GM21423 (cell line): ENCODE results near the gene CHRM5.

ENCODE experiments used
- ATAC-seq: cut with Tn5 transposase; IDR thresholded peaks from one replicate; pipeline ENCODE4 v1.9.1; 2021; ENCODE audit warnings: mild to moderate bottlenecking, moderate library complexity; ENCODE audit not compliant: unreplicated experiment

The CHRM5 gene, protein sequence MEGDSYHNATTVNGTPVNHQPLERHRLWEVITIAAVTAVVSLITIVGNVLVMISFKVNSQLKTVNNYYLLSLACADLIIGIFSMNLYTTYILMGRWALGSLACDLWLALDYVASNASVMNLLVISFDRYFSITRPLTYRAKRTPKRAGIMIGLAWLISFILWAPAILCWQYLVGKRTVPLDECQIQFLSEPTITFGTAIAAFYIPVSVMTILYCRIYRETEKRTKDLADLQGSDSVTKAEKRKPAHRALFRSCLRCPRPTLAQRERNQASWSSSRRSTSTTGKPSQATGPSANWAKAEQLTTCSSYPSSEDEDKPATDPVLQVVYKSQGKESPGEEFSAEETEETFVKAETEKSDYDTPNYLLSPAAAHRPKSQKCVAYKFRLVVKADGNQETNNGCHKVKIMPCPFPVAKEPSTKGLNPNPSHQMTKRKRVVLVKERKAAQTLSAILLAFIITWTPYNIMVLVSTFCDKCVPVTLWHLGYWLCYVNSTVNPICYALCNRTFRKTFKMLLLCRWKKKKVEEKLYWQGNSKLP

GRCh38 chr15:33968224-33968623 lies at the start of gene CHRM5:
TSS of gene CHRM5 (plus strand) at chr15:33968497. CDS start at chr15:34062718, 94,221 bp downstream.
- ATAC-seq: no peak

DNA sequence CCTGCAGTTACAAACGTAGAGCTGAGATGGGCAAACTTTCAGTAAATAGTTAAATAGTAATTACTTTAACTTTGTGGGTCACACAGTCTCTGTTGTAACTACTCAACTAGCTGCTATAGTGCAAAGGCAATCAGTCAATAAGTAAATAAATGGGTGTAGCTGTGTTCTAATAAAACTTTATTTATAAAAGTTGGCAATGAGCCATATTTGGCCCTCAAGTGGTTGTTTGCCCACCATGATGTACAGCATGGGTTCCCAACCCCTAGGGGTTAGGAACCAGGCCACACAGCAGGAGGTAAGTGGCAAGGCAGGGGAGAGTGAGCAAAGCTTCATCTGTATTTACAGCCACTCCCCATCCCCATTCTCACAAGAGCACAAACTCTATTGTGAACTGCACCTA lies 44.9 kb upstream of the CHRM5 start:
- no peak for ATAC-seq

DNA sequence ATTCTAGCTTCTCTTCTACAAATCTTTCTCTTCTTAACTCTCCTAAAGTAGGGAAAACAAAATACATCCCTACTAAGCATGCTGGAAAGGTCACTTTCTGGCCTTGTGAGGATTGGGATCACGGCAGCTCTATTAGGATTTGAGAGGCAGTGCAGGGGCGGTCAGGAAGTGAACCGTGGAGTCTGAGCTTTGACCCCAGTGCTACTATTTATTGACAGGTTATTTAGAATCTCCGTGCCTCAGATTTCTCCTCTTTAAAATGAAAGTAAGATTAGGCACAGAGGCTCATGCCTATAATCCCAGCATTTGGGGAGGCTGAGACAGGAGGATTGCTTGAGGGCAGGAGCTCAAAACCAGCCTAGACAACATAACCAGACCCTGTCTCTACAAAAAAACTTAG lies 42.0 kb upstream of the CHRM5 start:
- no peak for ATAC-seq

DNA sequence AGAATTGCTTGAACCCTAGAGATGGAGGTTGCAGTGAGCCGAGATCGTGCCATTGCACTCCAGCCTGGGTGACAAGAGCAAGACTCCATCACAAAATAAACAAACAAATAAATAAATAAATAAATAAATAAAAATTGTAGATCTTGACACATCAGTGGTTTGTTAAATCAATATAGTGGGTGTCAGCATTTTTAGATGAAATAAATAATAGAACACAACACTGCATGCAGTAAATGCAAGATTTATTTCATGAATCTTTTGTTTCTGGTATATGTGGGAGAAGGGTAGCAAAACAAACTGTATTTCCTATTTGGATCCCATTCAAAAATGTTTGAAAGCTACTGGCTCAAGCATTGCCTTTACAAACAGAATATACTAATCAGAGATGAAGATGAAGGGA lies 35.6 kb upstream of the CHRM5 start:
- ATAC-seq: no peak

DNA sequence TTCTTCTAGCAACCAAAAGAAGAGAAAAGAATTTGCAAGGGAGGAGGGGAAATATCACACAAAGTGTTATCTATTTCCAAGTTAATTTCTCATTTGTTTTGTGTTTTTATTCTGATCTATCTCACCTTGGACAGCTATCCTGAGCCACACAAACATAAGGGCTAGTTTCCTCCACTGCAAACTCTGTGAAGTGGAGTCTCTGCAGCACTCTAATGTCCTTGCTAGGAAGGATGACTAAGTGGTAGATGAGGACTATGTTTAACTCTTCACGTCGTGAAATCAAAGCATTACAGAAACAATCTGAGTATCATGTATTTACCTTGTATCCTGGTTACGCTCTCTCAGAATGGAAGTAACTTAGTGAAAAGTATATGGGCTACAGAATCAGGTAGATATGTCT lies 33.9 kb upstream of the CHRM5 start:
- no peak for ATAC-seq

- ATAC-seq: no peak
Observed at GRCh38 chr15:33934921-33935320, 33.4 kb upstream of the CHRM5 start.

DNA sequence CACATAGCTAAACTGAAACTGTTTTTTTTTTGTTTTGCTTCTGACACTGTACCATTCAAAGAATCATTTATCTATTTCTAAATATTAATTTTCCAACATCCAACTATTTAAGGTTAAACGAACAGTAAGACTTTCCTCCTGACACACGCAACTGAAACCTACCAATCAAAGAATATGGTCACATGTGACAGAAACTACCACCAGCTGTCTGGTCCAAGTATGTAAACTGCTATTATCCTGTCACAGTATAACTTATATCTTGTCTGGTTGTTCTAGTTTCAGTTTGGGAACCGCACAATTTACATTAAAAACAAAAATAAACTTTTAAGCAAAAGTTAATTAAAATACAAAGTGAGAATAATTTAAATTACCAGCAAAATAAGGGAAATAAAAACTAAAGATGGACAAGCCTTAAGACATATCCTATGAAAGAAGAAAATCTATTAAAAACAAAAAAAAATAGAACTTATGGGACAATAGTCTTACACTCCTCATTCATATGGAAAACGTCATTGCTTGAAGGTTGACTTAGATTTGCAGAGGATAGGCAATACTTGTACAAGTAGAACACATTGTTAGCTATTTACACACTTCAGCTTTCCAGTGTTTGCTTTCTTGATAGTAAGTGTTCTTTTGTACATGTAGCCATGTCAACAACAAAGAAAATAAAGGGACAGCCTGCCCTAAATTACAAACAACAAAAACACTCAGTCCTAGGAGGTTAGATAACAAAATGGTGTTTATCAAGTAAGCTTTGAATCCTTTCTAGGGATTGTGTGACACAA lies 26.8 kb upstream of the CHRM5 start:
- ATAC-seq: no peak

DNA sequence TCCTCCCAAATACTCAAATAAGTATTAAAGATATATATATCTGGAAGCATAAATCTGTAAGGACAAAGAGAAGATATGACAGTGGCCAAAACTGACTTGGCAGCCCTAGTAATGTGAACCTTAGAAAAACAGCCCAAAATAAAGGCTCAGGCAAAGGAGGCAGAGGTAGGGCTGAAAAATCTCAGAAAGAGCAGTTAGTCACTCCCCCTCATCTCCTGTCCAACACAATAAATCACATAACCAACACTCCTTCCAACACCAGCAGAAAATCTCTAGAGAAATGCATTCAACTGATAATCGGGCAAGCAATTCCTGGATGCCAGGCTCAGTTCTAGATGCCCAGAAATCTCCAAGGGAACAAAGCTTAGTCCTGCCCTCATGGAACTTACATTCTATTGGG lies 22.1 kb upstream of the CHRM5 start:
- ATAC-seq: no peak

GRCh38 chr15:33955945-33956344 lies 12.4 kb upstream of the CHRM5 start:
- no peak for ATAC-seq

GRCh38 chr15:33956397-33956796 lies 11.9 kb upstream of the CHRM5 start:
- no peak for ATAC-seq

DNA sequence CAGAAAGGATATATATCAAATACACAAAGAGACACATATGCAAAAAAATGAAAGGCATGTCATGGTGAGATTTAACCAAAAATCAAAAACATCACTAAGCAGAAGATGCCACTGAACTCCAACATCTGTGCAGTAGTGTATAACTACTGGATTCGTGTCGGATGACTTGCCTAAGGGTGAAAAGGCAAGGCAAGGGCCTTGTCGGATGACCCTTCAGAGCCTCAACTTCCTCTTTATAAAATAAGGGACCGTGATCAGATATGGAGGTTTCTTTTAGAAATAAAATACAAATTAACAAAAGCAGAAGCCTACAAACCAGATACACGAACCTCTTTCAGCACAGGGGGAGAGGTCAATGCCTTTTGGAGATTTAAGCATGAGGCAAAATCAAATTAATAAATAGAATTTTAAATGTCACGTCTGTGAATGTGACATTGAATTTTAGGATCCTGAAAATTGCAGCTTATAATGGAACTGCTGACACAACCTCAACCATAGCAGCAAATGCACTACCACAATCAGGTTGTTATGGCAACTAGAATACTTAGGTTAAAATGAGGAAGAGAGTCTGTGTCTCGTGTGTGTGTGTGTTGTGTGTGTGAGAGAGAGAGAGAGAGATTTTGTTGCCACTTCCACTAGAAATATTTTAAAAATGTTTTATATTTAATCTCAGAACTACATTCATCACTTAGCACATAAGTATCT lies 8.3 kb upstream of the CHRM5 start:
- no peak for ATAC-seq

GRCh38 chr15:33960549-33960935 lies 7.8 kb upstream of the CHRM5 start:
- ATAC-seq: no peak

DNA sequence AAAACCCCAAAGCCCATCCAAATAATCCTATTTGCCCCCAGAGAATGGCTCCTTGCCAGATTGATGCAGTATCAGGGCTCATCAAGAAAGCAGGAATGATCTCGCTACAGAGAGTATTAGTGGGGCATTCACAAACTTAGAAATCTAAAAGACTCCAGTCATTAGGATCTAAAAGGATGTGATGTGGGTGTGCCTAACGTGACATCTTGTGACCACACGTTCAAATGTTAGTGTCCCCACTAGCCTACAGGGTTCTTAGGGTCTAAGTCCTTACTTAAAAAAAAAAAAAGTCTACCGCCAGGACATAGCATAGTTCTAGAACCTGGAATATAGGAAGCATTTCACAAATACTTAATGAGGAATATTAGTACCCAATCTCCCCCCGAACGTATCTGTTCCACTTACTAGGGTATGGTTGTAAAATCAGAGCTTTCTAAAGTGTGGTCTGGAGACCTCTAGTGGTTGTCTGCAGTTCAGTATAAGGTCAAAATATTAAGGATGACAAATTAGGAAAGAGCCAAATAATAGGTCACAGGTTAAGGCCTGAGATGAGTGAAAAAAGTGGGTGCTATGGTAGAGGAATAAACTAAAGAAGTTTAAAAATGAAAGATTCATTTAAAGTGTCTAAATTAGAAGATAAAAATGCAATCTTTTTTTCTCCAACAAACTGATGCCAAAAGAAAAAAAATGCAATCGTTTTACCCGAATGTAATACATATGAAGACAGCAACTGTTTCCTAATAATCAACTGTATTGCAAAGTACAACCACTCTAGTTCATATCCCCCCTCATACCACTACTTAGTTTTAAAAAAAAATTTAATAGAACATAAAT lies 4.2 kb upstream of the CHRM5 start:
- ATAC-seq: no peak

DNA sequence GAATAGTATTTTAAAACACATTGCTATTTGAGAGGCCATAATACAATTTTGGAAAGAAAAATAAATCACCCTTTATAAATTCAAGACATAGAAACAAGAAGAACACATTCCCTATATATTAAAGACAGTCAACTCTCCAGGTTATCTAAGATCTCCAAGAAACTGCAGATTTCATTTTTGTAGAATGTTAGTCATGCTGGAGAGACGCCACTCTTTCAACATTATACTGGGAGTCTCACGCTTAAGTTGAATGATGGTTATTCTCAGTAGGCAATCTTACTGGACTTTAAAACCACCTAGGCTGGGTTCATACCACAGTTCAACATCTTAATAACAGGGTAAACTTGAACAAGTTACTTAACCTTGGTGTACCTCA lies 3.6 kb upstream of the CHRM5 start:
- ATAC-seq: no peak

DNA sequence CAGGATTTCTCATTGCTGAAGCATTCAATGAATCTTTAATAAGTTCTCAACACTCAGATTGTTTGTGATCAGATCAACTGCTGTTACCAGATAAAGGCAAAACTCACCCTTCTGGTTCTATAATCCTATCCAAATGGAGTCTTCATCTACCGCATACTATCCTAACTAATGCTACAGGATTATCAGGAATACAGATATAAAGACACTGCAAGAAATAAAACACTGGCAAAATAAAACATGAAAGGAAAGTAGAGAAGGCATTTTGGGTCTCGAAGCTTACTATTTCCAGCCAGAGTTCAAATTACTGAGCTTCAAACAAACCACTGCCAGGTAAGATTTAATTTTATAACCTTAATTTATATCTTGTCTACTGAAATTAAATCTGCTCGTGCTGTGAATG lies 524 bp downstream of the CHRM5 start:
- ATAC-seq: no peak

- no peak for ATAC-seq
Observed at GRCh38 chr15:33971811-33972210, 3.5 kb downstream of the CHRM5 start.

DNA sequence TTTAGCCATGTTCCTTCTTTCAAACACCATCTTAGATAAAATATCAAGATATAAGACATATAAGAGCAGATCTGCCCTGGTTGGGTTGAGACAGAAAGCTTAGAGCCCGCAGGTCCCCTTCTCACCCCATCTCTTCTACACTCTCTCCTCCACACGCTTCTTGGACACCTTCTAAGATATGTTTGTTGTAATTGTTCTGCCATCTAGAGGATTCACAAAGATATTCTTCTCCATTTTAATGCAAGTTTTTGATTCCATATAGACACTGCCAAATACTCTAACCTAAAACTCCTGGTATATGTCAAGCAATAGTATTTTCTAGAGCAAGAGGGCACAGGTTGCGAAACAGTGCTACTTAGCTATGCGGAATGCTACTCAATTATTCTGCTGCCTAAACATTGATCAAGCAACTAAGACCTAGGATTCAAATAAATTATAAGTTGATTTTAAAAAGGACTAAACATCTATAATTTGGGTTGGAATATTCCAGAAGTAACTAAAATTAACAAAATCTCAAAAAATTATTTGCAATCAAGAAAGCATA lies 6.8 kb downstream of the CHRM5 start:
- ATAC-seq: no peak

GRCh38 chr15:33980159-33980558 lies 11.9 kb downstream of the CHRM5 start:
- no peak for ATAC-seq

DNA sequence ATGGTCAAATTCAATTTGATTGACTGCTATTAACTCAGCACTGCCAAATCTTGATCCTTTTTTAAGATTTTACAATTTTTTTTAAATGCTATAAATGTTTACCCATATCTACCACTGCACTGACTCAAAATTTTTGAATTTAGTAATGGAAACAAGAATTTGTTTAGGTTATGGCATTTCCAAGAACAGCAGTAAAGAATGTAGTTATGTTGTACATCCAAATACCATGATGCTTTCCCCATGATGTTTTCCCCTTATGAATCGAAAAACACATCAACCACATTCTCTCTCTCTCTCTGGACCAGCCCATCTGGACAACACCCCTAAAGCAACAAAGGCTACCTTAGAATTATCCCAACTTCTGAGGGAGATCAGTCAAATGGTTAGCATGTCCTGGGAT lies 14.2 kb downstream of the CHRM5 start:
- ATAC-seq: no peak

DNA sequence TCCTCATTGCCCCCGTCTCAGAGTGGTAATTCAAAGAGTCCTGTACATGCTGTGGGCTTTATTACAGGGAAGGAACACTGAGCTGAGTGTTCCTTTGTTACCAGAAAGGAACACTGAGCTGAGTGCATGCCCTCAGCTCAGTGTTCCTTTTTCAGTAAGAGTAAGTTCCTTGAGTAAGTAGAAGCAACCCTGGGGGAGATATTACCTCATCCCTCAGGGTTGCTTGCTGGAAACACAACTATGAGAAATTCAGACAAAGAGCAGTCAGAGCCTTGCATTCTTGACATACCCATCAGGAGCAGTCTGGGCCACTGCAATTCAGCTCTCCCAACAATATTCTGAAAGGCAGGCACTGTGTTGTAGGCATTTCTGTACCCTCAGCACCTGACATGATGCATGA lies 17.0 kb downstream of the CHRM5 start:
- no peak for ATAC-seq
